GM19035 (cell line): ENCODE measurements around the gene AMBRA1.
A peak's percentile ranks its signal among the peaks of the same experiment; 100 is the strongest.

ENCODE experiments used
- ATAC-seq: cut with Tn5 transposase; IDR thresholded peaks from one replicate; pipeline ENCODE4 v1.9.1; 2021; ENCODE audit not compliant: unreplicated experiment

AMBRA1 gene

DNA sequence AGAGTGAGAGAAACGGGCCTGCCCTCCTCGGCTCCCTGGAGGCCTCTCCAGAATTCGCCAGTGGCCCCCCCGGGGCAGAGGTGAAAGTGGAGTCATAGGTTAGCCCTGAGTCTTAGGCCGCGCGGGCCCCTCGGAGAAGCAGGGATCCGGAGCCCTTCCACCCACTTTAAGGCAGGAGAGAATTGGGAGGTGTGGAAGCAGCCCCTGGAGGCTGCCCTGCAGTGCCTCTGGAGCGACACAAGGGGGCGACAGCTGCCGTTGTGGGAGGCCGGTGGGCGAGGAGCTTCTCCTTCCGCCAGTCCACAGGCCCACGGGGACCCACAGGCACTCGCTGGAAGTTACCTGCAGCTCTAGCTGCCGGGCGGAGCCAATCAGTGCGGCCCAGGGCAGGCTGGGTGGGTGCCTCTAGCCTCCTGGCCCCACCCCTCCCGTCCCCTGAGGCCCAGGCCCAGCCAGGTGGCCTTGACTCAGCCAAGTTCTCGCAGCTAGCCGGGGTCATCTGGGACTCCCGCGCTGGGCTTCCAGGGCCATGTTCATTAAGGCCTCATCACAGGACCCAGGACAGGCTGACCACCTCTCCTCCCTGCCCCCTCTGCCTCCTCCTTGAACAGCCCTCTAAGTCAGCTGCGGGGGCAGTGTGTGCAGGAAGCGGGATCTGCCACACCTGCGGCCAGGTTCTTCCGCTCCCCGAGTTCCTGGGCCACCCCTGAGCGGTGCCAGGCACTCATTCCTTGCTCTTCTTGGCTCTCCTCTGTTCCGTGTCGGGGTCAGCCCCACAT lies 241.6 kb downstream of the AMBRA1 start:
- ATAC-seq = no peak

DNA sequence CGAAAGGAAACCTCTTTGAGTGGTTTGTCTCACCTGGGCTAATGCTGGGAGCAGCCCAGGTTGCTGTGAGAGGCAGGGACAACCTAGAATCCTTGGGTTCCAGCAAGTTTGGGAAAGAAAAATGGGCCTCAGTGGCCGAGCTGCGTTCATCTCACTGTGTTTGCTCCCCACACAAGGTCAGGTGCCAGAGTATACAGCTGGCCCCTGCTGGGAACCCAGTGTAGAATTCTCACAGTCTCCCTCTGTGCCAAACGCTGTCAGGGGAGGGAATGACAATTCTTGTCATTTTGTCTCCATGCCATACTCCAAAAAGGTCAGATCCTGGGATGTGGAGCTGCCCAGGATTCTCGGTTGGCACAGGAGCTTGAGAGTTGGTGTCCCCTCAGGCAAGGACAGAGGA lies 242.2 kb downstream of the AMBRA1 start:
- no peak for ATAC-seq

DNA sequence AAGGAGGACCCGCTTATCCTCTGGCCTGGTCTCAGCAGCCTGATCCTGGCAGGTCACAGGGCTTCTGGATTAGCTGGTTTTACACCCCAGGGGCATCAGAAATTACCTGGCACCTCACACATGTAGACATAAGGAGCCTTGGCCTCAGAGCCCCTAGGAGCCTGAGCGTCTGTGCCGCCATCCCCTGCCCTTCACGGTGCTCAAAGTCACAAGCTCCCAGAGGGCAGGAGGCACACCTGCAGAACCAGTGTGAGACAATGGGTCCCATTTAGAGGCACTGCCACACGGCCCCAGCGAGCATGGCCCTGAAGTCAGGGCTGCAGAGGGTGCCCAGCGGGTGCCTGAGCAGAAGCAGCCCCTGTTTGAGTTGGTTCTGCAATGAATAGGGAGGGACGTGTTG lies 242.7 kb downstream of the AMBRA1 start:
- ATAC-seq = no peak

DNA sequence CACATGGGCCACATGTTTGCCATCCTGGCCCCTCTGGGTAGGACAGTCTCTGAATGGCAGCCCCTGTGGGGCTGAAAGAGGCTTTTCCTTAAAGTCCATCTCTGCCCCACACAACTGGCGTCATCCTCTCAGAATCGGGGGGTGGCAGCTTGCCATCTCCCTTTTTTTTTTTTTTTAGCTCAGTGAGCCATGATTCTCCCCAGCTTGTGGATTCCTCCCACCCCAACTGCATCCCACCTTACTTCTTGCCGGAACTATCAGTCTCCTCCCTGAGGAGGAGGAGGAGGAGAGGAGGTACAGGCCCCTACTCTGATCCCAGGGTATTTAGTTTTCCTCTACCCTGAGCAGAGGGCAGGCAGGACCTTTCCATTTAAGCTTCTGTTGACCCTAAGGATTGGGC lies 243.1 kb downstream of the AMBRA1 start:
- no peak for ATAC-seq

DNA sequence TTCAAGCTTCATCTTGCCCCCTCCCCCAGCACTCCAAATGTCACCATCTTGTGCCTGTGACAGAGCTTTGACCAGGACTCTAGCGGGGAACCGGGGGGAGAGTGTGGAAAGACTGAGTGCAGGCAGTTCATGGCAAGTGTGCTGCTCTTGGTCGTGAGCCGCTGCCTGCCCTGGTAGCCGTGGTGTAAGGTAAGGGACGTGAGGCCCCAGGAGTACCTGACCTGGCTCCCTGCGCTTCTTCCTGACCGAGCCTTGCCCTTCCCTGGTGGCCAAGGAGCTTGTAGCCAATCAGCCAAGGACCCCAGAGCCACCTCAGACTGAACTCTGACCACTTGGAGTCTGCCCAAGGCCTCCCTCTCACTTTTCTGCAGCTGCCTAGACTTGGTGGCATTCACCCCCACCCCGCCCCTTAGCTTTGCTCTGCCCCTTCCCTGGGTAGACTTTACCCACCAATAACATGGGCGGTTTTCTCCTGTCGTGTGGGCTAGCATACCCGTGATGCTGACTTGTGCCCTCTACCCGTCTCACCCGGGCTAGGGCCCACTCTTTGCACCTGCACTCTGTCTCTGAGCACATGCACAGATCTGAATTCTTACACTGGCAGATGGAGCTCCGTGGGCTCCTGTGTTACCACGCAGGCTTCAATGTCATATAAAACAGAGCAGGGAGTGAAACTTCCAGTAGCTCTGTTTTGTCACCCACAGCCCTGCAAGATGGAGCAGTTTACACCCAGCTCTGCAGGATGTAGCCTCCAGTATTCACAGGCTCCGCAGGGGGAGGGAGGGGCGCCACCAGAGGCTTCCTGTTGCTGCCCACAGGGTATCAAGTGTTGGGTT lies 245.0 kb downstream of the AMBRA1 start:
- ATAC-seq = no peak

DNA sequence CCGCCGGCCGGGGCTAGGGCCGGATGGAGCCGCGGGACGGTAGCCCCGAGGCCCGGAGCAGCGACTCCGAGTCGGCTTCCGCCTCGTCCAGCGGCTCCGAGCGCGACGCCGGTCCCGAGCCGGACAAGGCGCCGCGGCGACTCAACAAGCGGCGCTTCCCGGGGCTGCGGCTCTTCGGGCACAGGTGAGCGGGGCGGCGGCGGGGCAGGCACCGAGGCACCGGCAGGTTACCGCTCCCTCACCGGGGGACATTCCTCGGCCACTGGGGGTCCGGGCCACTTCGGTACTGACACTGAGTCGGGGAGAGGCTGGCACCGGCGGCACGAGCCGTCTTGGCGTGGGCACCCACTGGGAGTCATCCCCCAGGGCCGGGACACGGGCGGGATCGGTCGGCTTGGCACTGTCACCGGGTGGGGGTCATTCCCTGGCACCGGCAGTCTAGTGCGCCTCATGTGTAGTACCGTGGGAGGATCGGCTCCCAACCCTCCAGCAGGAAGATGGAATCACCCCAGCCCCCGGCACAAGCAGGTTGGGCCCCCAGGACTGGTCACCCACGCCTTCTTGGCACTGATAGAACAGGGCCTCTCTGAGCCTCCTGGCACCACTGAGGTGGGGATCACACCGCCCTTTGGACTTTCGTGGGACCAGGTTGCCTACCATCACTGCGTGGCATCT lies 246.0 kb downstream of the AMBRA1 start:
- peak; percentile 14 for ATAC-seq

DNA sequence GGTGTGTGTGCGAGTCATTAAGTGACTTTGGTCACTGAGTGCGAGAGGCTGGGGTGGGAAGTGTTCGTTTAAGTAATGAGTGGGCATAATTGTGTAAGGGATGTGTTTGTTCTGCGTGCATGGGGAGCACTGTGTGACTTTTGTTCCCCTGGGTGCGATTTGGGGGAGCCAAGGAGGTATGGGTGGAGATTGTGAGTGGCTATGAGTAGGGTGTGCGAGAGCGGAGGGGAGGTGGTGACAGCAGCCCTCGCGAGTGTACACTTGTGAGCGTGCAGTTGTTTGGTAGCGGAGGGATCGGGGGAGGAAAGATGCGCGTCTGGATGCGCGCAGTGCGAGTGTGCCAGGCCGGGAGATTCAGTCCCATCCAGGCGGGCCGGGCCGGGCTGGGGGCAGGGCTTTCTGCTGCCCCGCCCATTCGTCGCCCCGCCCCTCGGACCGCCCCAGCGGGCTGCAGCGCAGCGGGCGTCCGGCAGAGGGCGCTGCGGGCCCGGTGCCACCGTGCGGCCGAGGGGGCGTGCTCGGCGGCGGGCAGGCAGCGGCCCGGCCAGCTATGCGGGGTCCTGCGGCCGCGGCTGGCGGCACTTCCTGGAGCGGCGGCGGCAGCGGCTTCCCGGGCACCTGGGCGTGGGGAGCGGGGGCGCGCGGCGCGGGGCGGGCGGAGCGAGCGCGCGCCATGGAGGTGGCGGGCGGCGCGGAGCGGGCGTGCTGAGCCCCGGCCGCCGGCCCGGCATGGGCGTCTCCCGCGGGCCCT lies 246.8 kb downstream of the AMBRA1 start, which contains the start of gene DGKZ:
Gene DGKZ (plus strand): TSS at position 578 of the 751 bp plus-strand sequence. CDS start 197 bp downstream, outside the sequence.
- peak; percentile 68 for ATAC-seq
